A549 (cell line): ENCODE data around the gene IBSP. TPM values are rescaled to one million over a fixed set of nuclear protein-coding genes. Genes with fewer than 3 reads are reported as not detected.
A peak's percentile ranks its signal among the peaks of the same experiment; 100 is the strongest.

Experiments
- ATAC-seq, 2 experiments: fragments of 200-7000 bp in 1 of 2; fragments of >200 bp in 1 of 2; cut with Nextera tagmentation in 1 of 2; cut with Tn5 transposase in 1 of 2; 3 replicates each; pipeline versions ENCODE4 v1.8.0 to v1.9.1; 2018 to 2020; ENCODE audit warnings: mild to moderate bottlenecking in 1 of 2, moderate library complexity in 1 of 2
- CTCF ChIA-PET: fragments of 300-600 bp; sonication (Branson Sonifier 250); formaldehyde crosslinking; extraction: SDS; loops from one replicate; lab custom pipeline; 2021; ENCODE audit warnings: antibody characterized with exemption, inconsistent platforms; lab: Yijun Ruan, JAX
- POLR2A ChIA-PET: fragments of 350-600 bp; formaldehyde crosslinking; extraction: SDS; loops from one replicate; lab custom pipeline; 2021; ENCODE audit warnings: antibody characterized with exemption, inconsistent platforms; lab: Yijun Ruan, JAX
- DNase-seq, 2 experiments: peaks; one replicate each; pipeline versions ENCODE4 v3.0.0 to v3.0.0-alpha.2; 2011 to 2016; ENCODE audit warnings: low read depth in 1 of 2, low spot score in 1 of 2
- FAIRE-seq: peaks from 2 replicates; lab custom pipeline; 2011; peaks lifted over from hg19 to GRCh38; lab: Jason Lieb, UNC
- H3K27ac ChIP-seq, 2 experiments: fragments of >200 bp; sonication (Bioruptor Twin); formaldehyde crosslinking; 3 replicates each; pipeline ENCODE4 v1.5.1; 2016 to 2017
- H3K4me1 ChIP-seq: fragments of >200 bp; sonication (Bioruptor Twin); formaldehyde crosslinking; 3 replicates; pipeline ENCODE4 v1.6.1; 2016
- H3K4me2 ChIP-seq: fragments of >200 bp; sonication (Bioruptor Twin); formaldehyde crosslinking; 3 replicates; pipeline ENCODE4 v1.6.1; 2016
- H3K4me3 ChIP-seq: fragments of >200 bp; sonication (Bioruptor Twin); formaldehyde crosslinking; 3 replicates; pipeline ENCODE4 v1.5.1; 2016
- H3K9me3 ChIP-seq: fragments of >200 bp; sonication (Bioruptor Twin); formaldehyde crosslinking; 3 replicates; pipeline ENCODE4 v1.6.1; 2016
- ATOH8 ChIP-seq: fragments of 250-450 bp; sonication (Bioruptor Pico); IDR thresholded peaks from 2 replicates; pipeline ENCODE4 v1.5.0; 2020; ENCODE audit warnings: low read depth, mild to moderate bottlenecking, moderate library complexity
- BCL3 ChIP-seq: fragments of >200 bp; sonication (Bioruptor Twin); formaldehyde crosslinking; IDR thresholded peaks from 3 replicates; pipeline ENCODE4 v1.6.1; 2016
- CHD2 ChIP-seq: fragments of 150-350 bp; IDR thresholded peaks from 2 replicates; pipeline ENCODE4 v1.6.1; 2014; ENCODE audit warnings: low read length; ENCODE audit not compliant: partially characterized antibody
- CTCF ChIP-seq: fragments of >200 bp; sonication (Bioruptor Twin); formaldehyde crosslinking; IDR thresholded peaks from 3 replicates; pipeline ENCODE4 v1.5.1; 2016
- E2F6 ChIP-seq: IDR thresholded peaks from 2 replicates; pipeline ENCODE4 v1.6.1; 2012; ENCODE audit warnings: low read depth, borderline replicate concordance
- EHMT2 ChIP-seq: fragments of 200-600 bp; sonication (generic); IDR thresholded peaks from 2 replicates; pipeline ENCODE4 v1.6.1; 2016; ENCODE audit warnings: antibody characterized with exemption, low read depth, mild to moderate bottlenecking, moderate library complexity
- ELK1 ChIP-seq: fragments of 150-350 bp; IDR thresholded peaks from 2 replicates; pipeline ENCODE4 v1.6.1; 2014; ENCODE audit warnings: low read depth, mild to moderate bottlenecking, low read length
- ESRRA ChIP-seq: fragments of 150-350 bp; IDR thresholded peaks from 2 replicates; pipeline ENCODE4 v1.6.1; 2014; ENCODE audit warnings: mild to moderate bottlenecking, low read length, borderline replicate concordance
- FOSB ChIP-seq: fragments of 250-450 bp; sonication (Bioruptor Pico); IDR thresholded peaks from 2 replicates; pipeline ENCODE4 v1.5.0; 2020; ENCODE audit warnings: mild to moderate bottlenecking, moderate library complexity
- FOXS1 ChIP-seq: fragments of 250-450 bp; sonication (Bioruptor Pico); IDR thresholded peaks from 2 replicates; pipeline ENCODE4 v1.5.0; 2020; ENCODE audit warnings: mild to moderate bottlenecking, moderate library complexity
- HES2 ChIP-seq: fragments of >200 bp; sonication (Bioruptor Twin); formaldehyde crosslinking; IDR thresholded peaks from 2 replicates; pipeline ENCODE4 v1.6.1; 2016
- HMGXB4 ChIP-seq: fragments of 250-450 bp; sonication (Bioruptor Pico); IDR thresholded peaks from 2 replicates; pipeline ENCODE4 v1.5.0; 2021; ENCODE audit warnings: mild to moderate bottlenecking, moderate library complexity, borderline replicate concordance
- HOXB13 ChIP-seq: fragments of 250-450 bp; sonication (Bioruptor Pico); IDR thresholded peaks from 2 replicates; pipeline ENCODE4 v1.5.0; 2020; ENCODE audit warnings: low read depth, mild to moderate bottlenecking, moderate library complexity
- HOXB5 ChIP-seq: fragments of 250-450 bp; sonication (Bioruptor Pico); IDR thresholded peaks from 2 replicates; pipeline ENCODE4 v1.5.0; 2020; ENCODE audit warnings: mild to moderate bottlenecking, moderate library complexity
- JUN ChIP-seq, 2 experiments: fragments of >200 bp; sonication (Bioruptor Twin); formaldehyde crosslinking; IDR thresholded peaks; 2 replicates in 1 of 2; 3 replicates in 1 of 2; pipeline ENCODE4 v1.6.1; 2016 to 2017
- KDM1A ChIP-seq: fragments of 200-600 bp; sonication (generic); IDR thresholded peaks from 2 replicates; pipeline ENCODE4 v1.6.1; 2016; ENCODE audit warnings: low read depth, mild to moderate bottlenecking
- KDM5A ChIP-seq: fragments of 200-600 bp; sonication (generic); IDR thresholded peaks from 2 replicates; pipeline ENCODE4 v1.6.1; 2016; ENCODE audit warnings: antibody characterized with exemption, mild to moderate bottlenecking
- POLR2A ChIP-seq: IDR thresholded peaks from 2 replicates; pipeline ENCODE4 v1.6.1; 2012; ENCODE audit warnings: mild to moderate bottlenecking, low read length
- RAD21 ChIP-seq, 2 experiments: fragments of >200 bp in 1 of 2; sonication (Bioruptor Twin) in 1 of 2; formaldehyde crosslinking in 1 of 2; IDR thresholded peaks in 1 of 2; conservative IDR thresholded peaks in 1 of 2; 2 replicates in 1 of 2; 3 replicates in 1 of 2; pipeline ENCODE4 v1.6.1; 2012 to 2018; ENCODE audit warnings: inconsistent platforms in 1 of 2
- SMC3 ChIP-seq: fragments of >200 bp; sonication (Bioruptor Twin); formaldehyde crosslinking; IDR thresholded peaks from 3 replicates; pipeline ENCODE4 v1.6.1; 2018; ENCODE audit warnings: inconsistent platforms
- ZC3H11A ChIP-seq: fragments of 450-650 bp; IDR thresholded peaks from 2 replicates; pipeline ENCODE4 v1.6.1; 2014; ENCODE audit warnings: antibody characterized with exemption, mild to moderate bottlenecking
- ZFP36 ChIP-seq: fragments of 450-650 bp; IDR thresholded peaks from 2 replicates; pipeline ENCODE4 v1.6.1; 2014; ENCODE audit warnings: borderline replicate concordance; ENCODE audit not compliant: partially characterized antibody
- WGBS: methylation state at CpG from one replicate; pipeline ENCODE4 v1.1.6; 2017; ENCODE audit errors: missing lambda C conversion rate; 5-methylcytosine and 5-hydroxymethylcytosine counted together
- polyA plus RNA-seq, 4 experiments: library from polyadenylated mRNA; depleted of rRNA in 3 of 4; stranded (reverse); fragments of >200 nt; fragmentation: RNase III in 1 of 4; extraction: RNeasy Plus Mini Kit Qiagen cat#74134 plus additional on column Dnase treatment in 1 of 4; gene quantifications; 2 replicates in 3 of 4; 3 replicates in 1 of 4; pipeline ENCODE4 v1.2.3, GENCODE V29; 2011 to 2017

The IBSP gene
- polyA plus RNA-seq, 2 of the 4 experiments (the other 2 are of a cell fraction) = not detected

GRCh38 chr4:87838890-87839591 lies 39.7 kb downstream of the IBSP start:
- WGBS = 28% methylated on average over 7 of the region's 7 CpGs
- Histone ChIP-seq H3K4me2 (no peak overlapping the region), H3K27ac (no peak overlapping the region), H3K4me1 (peaks cover 1% of the 10 kb centered on the region; the same call in 1 of the 3 replicates), H3K4me3 (no peak overlapping the region), H3K9me3 (no peaks in the 10 kb centered on the region)
- FAIRE-seq (no peak), ATAC-seq (peak in 1 of 2 experiments; percentile 73; a peak in 4 of 6 replicates), DNase-seq (peak in 1 of 2 experiments; percentile 34)
- ChIA-PET POLR2A (no interaction called here), CTCF (interaction anchor here (0.8 to 4.4 kb wide), 20 partner anchors 9 to 301 kb away, joined by 3 to 47 read pairs (median 4); no protein-coding TSS in a partner anchor)
- no peak for TF ChIP-seq ZFP36
- no peak for TF ChIP-seq POLR2A
- TF ChIP-seq EHMT2 = no peak
- no peak for TF ChIP-seq ZC3H11A
- no peak for TF ChIP-seq BCL3
- TF ChIP-seq ELK1 = no peak
- no peak for TF ChIP-seq ESRRA
- no peak for TF ChIP-seq HMGXB4 (CRISPR knock-in tag)
- no peak for TF ChIP-seq KDM5A
- no peak for TF ChIP-seq CHD2
- TF ChIP-seq CTCF = peak; percentile 61
- TF ChIP-seq ATOH8 (CRISPR knock-in tag) = no peak
- TF ChIP-seq FOXS1 (CRISPR knock-in tag) = no peak
- TF ChIP-seq JUN (IDR thresholded peaks at IDR 0.05) = no peak
- no peak for TF ChIP-seq HOXB5
- TF ChIP-seq FOSB (CRISPR knock-in tag) = no peak
- no peak for TF ChIP-seq E2F6
- no peak for TF ChIP-seq HOXB13 (CRISPR knock-in tag)
- no peak for TF ChIP-seq KDM1A
- peak; percentile 67 to 71 for TF ChIP-seq RAD21 (conservative IDR thresholded peaks at IDR 0.05 in 1 of 2, IDR thresholded peaks at IDR 0.05 in 1 of 2)
- peak; percentile 70 for TF ChIP-seq SMC3
- TF ChIP-seq HES2 = no peak
